ENCODE data around the gene EXOSC7.
"Not testable (repeated sequence)": the region's sequence is repeated elsewhere in the genome, so short reads cannot be mapped to it uniquely, and the experiment has no call there.

Gene EXOSC7

DNA sequence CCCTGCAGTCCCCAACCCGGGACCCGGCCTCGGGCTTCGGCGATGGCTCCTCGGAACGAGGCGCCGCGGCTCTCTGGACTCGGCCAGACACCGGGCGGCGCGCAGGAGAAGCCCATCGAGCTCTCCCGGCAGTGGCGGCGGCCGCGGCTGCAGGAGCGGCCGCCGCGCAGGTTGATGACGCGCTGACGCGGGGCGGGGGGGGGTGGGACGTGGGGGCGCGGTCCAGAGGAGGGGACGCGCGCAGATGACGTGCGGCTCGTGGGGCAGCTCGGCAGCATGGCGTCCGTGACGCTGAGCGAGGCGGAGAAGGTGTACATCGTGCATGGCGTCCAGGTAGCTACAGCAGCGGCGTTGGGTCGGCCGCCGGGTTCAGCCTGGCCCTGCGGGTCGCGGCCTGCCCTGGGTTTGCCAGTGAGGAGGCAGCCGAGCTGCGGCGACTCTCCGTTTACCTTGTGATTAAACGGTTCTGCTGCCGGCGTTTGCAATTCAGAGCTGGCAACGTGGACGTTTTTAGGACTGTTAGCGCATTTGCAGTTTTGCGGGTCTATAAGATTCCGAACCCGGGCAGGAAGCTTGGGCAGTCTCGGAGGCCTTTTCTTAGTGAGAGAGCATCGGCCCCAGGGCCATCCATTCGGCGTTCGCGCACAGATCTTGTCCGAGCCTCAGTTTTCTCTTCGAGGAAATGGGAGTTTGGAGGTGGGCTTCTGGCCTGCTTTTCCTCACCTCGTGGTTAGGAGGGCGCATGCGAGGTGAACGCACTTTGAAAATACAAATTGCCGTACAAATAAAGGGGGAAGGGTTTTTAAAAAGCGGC, at the start of gene EXOSC7, which contains the start of gene ZDHHC3:
EXOSC7 (plus strand) TSS at position 243 of the 814 bp plus-strand sequence; CDS start at position 277, 34 bp downstream.
ZDHHC3 (minus strand) TSS at position 173 of the 814 bp plus-strand sequence. CDS start 16,738 bp downstream, outside the sequence.
- DNase-seq (ENCODE audit: low read depth in 3 of 3), result peak; percentile 74 to 79 (median 78)

DNA sequence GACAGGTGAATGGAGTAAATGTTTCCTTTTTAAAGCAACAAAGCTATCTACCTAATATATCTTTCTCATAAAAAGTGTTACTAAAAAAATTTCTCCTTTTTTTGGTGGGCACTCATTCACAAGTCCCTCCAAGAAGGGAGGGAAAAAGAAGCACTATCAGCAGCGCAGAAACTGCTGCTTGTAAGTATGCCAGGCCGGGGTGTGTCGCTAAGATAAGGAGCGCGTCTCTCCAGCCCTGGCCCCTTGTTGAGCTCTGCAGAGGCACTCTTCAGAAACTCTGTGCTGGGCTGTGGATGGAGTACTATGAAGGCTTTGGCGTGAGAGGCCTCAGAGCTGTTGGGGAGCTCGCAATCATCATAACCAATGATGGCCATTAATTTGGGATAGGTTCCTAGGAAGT, 49.1 kb upstream of the EXOSC7 start:
- DNase-seq (ENCODE audit: low read depth in 3 of 3), result no peak

DNA sequence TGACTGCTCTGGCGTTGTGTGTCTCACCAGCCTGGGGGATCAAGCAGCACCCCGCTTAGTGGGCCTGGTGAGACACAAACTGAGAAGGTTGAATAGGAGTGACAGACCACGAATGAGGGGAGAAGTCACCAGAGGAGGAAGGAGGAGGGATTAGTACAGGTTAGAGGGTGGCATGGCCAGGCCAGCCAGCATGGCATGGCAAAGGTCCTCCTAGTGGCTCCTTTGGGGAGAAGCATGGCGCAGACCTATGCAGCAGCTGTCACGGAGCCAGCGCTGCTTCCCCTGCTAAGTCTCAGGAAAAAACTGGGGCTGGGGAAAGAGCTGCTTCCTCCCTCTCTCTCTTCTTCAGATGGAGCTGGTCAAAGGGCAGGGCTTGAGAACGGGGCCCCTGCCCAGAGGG, 48.7 kb upstream of the EXOSC7 start:
- DNase-seq (ENCODE audit: low read depth in 3 of 3), result no peak

DNA sequence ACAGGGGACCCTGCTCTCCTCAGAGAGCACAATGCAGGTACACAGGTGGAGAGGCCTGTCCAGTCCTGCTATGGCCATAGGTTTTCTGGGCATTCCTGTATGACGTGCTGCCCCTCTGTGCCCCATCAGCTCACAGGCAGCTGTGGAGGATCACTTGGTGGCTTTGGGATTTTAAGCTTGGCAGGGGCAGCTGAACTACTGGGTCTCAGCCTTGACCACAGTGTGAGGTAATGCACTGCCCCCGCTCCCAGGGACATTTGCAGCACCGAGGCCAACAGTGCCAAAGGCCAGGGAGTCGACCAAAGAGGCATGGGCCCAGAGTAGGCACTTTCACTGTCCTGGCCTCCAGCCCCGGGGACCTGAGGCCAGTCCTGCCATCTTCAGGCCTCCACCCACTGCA, 46.3 kb upstream of the EXOSC7 start:
- DNase-seq (ENCODE audit: low read depth in 3 of 3), result no peak

DNA sequence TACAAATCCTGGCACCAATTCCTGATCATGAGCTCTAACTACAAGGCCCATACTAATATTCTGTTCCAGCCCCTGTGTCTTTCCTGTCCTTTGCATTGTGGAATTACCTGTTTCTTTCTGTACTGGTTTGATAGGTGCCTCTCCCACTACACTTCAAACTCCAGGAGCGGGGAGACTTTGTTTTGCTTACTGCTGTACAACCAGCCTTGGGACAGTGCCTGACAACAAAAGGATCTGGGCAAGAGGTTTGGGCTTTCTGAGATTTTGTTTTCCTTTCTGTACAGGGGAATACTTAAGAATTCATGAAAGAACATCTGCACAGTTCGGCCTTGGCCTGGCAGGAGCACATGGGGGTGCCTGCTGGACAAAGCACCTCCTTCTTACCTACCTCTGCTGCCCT, 45.1 kb upstream of the EXOSC7 start:
- DNase-seq (ENCODE audit: low read depth in 3 of 3), result no peak

DNA sequence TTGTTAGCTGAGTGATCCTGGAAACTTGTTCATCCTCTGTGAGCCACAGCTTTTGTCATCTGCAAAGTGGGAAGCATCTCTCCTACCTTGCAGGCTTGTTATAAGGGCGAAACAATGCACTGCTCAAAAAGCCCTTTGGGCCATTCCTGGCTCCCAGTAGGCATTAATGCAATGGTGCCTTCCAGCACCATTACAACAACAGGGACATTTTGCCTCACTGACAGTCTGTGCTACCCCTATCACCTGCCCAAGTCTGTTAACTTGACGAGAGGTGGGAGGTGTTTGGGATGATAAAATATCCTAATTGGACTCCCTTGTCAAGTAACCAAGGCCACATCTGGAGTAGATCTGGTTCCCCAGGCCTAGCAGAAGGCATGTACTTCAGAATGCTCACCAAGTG, 44.3 kb upstream of the EXOSC7 start:
- DNase-seq (ENCODE audit: low read depth in 3 of 3), result no peak

DNA sequence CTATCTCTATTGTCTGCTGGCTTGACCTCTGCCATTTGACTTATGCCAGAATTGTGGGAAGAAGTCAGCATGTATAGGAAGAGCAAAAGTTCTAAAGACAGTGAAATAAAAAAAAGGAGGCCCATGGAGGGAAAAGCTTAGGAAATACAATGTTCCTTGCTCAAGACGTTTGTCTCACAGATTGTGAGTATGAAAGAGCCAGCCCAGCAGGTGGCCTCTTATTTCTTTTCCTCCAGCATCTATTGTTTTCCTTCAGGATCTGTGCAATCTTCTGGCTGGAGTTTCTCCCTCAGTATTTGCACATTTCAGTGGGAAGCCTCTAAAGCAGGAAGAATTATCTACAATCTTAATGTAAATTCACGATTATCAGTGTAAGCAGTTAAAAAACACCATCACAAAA, 43.8 kb upstream of the EXOSC7 start:
- DNase-seq (ENCODE audit: low read depth in 3 of 3), result no peak

DNA sequence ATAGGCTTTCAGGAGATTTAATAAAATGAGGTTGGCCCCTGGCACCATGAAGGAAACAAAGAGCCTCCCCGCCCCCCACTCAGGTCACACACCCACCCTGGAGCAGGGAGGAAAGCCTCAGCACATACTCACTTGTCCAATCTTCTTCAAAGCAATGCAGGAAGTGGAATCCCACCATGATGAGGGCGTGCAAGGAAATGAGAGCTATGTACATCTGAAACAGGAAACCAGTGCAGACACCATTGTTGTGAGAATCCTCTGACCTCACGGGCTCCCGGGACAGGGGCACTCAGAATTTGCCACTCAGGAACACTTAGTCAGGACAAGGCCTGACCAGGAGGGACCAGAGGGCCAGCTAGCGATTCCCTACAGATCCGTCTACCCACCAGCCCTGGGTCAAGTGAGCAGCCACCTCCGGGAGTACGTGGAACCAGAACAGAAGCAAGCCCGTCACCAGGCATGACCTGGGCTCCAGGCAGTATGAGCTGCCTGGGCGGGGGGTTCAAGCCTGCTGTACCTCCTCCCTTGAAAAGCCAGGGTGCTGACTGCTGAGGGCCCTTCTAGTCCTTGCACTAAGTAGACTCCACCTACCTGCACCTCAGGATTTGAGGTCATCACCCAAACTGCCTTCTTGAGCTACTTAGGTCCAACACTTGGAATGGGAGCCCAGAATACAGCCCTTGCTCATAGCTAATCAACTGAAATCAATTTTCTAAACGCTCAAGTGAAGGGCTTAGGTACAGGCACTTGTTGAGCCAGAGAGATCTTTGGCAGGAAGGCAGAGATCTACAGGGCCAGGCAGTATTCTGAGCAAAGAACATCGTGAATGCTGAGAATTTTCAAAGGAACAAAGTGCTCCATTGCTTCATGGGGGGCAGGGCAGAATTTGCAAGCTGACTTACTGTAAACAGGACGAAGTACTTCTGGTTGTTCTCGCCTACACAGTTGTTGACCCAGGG, 42.8 kb upstream of the EXOSC7 start:
- DNase-seq (ENCODE audit: low read depth in 3 of 3), result no peak

DNA sequence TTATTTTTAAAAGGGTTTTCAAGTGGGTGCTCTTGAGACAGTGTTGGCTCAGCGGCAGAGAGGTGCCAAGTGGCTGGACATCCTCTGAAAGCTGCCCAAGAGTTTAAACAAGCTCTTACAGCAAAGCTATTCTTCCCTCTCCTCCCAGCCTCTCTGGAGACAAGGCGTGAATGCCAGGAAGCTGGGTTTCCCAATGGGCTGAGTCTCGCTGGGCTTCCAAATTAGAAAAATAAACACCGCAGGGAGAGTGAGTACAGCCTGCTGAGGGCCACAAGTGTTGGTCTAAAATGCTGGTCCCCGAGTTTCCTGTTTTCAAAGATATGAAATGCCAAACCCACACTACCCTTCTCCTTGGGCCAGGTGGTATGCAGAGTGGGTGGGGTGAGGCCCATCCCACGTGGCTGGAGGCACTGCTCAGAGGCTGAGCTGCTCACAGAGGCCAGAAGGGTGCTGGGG, 36.4 kb upstream of the EXOSC7 start:
- no peak for DNase-seq (ENCODE audit: low read depth in 3 of 3)

DNA sequence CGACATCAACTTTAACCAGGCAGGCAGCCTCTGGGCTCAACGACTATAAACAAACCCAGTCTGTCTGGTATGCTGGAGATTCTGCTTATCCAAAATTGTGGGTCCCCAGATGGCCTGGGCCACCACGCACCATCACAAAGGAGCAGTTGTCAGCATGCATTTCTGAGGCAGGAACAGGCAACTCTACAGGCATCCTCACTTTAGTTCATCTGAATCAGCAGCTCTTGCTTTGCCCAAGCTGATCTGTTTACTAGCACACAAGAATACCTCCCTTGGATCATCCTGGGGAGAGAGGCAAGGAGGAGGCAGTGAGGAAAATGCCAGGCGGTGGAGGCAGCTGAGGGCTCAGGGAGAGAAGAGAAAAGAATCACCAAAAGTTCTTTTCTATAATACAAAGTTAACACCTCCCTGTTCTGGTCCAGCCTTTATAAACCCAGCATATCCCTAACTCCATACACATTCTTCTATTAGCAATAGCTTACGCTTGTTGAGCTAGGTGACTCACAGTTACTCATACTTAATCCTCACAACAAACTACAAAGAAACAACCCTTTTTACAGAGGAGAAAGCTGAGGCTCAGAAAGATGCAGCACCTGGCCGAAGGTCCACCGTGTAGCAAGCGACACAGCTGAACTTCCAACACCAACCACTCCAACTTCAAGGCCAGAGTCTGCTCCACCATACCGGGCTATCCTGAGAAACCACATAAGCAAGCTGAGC, 33.7 kb upstream of the EXOSC7 start:
- no peak for DNase-seq (ENCODE audit: low read depth in 3 of 3)

DNA sequence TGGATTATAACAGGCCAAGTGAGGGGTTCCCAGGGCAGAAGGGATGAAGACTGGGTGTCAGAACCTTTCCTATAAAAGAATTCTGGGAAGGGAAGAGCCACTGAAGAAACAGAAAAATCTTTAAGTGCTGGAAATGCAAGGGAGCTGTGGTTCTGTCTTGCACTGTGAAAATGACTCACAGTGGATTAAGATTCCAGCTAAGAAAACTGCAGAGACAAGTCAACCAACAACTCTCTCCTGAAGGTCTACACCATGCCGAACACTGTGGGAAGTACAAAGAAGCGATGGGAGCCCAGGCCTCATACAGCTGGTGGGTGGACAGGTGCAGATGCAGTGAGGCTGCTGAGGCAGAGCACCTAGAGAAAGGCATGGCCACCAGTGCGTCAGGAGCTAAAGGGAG, 27.8 kb upstream of the EXOSC7 start:
- no peak for DNase-seq (ENCODE audit: low read depth in 3 of 3)

DNA sequence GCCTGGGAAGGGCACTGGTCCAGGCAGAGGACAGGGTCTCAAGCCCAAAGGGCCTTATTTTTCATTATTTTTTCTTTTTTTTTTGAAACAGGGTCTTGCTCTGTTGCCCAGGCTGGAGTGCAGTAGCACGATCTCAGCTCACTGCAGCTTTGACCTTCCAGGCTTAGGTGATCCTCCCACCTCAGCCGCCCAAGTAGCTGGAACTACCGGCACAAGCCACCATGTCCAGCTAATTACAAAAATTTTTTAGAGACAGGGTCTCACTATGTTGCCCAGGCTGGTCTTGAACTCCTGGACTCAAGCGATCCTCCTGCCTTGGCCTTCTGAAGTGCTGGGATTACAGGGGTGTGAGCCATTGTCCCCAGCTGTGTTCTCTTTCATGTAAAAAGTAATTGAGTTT, 26.3 kb upstream of the EXOSC7 start:
- DNase-seq (ENCODE audit: low read depth in 3 of 3), result not testable (repeated sequence)

DNA sequence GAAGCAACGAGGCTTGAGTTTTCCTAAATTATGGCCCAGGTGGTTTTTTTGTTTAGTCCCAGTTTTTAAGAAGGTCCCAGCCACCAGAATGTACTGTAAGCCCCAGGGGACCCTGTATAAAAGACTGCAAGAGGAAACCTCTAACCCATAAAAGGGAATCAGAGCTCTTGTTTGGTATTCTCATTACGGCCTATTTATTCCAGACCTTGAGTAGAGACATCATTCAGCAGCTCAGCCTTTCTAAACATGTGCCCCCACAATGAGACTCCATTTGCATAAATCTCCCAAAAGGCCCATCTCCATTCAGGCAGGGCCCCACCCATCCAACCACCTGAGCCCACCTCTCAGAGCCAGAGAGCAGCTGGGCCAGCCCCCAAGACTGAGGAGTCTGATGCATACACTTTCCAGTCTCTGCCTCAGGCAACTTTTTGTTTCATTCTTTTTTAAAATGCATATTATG, 25.7 kb upstream of the EXOSC7 start:
- DNase-seq (ENCODE audit: low read depth in 3 of 3), result no peak

DNA sequence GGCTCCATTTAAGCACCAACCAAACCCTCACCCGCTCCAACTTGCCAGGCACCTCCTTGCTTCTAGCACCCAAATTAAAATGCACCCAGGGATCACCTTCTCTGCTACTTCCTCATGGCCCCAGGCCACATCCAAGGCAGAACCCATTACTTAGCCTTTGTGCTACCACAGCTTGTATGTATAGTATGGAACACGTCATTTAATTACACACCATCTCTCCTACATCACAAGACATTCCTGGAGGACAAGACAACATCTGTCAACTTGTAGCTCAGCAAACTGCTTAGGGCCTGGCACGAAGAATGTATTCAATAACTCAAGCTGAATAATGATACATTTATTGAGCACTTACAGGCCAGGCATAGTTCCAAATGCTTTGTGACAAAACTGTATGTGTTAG, 23.4 kb upstream of the EXOSC7 start:
- no peak for DNase-seq (ENCODE audit: low read depth in 3 of 3)

DNA sequence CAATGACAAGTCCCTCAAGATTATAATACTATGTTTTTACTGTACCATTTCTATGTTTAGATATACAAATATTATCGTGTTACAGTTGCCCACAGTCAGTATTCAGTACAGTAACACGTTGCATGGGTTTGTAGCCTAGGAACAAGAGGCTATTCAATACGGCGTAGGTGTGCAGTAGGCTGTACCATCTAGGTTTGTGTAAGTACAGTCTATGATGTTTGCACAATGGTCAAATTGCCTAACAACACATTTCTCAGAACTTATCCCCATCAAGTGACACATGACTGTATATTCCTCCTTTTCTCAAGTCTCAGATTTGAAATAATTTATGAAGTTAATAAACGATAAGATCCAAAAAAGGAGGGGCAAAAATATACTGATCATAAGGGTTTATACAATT, 21.7 kb upstream of the EXOSC7 start:
- DNase-seq (ENCODE audit: low read depth in 3 of 3), result no peak

DNA sequence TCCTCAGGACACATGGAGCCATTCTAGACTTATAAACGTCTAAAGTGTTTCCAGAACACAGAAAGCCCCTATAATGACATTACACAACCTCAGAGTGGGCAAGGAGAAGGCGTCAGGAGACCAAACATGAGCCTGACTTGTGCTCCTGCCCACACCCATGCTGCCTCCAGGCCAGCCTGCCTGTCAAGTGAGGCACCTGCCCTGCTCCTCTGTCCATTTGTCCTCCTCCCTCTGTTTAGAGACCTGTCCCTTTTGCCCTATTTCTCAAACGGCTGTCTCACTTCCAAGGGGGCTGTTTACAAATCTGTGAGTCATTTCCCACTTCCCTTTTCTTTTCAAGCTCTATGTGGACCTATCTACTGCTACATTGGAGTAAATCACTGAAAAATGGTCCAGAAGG, 21.1 kb upstream of the EXOSC7 start:
- DNase-seq (ENCODE audit: low read depth in 3 of 3), result no peak

DNA sequence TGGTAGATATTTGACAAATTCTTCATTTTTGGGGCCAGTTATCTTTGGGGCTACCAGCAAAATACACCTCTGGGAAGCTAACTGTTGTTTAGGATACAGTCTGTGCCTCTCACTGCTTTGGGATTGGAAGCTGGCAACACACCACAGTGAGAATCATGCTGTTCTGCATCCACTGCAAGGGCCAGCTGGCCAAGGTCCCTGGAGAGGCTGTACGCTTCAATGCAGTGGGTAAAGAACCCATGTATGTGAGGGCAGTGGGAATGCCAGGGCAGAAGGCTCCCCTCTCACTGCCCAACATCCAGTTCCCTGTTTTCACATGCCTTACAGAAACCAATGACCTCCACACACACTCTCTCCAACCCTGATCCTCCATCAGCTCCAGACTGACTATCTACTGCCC, 20.1 kb upstream of the EXOSC7 start:
- DNase-seq (ENCODE audit: low read depth in 3 of 3), result no peak

DNA sequence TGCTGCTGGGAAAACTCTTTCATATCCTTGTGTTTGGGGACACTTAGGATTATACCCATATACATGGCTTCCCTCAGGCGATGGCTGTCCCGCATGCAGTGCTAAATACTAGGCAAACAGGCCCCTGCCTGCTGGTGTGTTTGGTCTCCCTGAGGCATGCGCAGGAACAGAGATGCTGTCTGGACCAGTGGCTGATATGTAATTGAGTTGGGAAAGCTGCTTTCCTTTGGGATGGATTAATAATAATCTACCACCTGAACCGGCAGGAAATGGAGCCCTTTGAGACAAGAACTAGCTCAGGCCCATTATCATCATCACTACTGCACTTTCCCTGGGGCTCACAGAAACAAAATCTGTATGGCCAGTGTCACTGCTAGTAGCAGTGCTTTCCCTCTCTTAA, 18.1 kb upstream of the EXOSC7 start:
- no peak for DNase-seq (ENCODE audit: low read depth in 3 of 3)

DNA sequence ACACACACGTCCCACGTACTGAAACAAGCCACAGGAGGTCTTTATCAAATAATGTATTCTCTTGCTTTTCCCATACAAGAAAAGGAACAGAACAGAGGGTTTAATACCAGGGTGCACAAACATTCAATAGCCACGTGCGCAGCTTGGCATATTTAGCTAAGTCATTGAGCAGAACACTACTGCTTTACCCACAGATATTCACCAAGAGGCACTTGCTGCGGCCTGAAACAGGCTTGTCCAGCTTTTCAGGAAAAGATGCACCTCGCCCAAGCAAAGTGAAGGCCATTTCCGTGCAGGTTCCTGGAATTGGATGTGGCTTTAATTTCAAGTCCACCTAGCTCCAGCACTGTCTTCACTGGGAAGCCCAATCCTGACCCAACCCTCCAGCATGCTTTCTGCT, 17.7 kb upstream of the EXOSC7 start:
- DNase-seq (ENCODE audit: low read depth in 3 of 3), result no peak

DNA sequence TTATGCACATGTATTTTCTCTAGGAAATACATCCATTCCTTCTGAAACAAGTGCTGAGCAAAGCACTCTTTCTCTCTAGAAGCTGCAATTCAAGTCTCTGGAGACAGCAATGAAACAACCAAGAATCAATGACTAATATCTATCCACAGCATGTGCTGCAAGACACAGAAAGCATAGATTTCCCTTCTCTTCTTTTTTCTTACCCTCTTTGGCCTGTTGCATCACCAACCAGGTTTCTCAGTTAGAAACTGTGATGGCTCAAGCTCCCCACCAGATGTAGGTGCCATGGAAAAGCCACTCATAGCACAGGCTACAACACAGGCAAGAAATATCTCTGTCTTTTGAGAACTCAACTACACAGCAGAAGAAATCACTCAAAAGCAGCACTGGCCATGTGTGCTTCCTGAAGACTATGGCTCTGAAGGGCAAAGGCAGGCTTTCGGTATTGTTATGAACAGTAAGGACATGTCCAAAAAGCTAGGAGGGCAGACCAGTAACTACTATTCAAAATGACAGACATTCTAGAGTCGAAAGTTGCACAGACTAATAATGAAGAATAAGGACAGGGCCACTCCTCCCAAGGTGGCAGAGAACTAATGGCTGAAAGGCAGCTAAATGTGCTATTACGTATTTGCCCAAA, 15.5 kb upstream of the EXOSC7 start:
- DNase-seq (ENCODE audit: low read depth in 3 of 3), result no peak

DNA sequence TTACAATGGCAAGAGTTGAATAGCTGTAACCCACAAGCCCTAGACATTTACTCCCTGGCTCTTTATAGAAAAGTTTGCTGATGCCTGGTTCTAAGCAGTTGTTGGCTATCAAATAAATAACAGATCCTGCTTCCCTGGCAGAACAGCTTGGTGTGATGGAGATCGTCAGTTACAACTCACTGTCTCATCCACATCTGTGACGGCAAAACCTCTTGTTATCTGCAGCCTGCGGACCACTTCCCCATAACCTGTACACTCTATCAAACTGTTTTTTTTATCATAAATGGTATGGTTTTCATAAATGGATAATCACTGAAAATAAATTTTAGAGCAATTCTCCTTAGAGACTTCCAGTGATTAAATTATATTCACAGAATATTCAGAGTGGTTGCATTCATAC, 14.2 kb upstream of the EXOSC7 start:
- DNase-seq (ENCODE audit: low read depth in 3 of 3), result no peak

Measured in stimulated activated CD4-positive, alpha-beta T cell treated with anti-CD3 and anti-CD28 coated beads, TNF-alpha, amount 100 ng/mL, for 4 hours (primary cell).